GM12874 (cell line): Measurements from ENCODE around the gene RAPGEF1.

ENCODE experiments used
- CTCF ChIP-seq: IDR thresholded peaks from 2 replicates; pipeline ENCODE4 v1.5.1; 2011; ENCODE audit warnings: low read depth, mild to moderate bottlenecking, control low read depth, low read length, moderate library complexity; ENCODE audit not compliant: insufficient read depth

Gene RAPGEF1

GRCh38 chr9:131717719-131718460 is 22.0 kb downstream of the RAPGEF1 start:
- TF ChIP-seq CTCF, result no peak

GRCh38 chr9:131715906-131716305 is 24.0 kb downstream of the RAPGEF1 start:
- no peak for TF ChIP-seq CTCF

GRCh38 chr9:131714821-131715220 is 25.1 kb downstream of the RAPGEF1 start:
- no peak for TF ChIP-seq CTCF

GRCh38 chr9:131714161-131714646 is 25.7 kb downstream of the RAPGEF1 start:
- no peak for TF ChIP-seq CTCF

GRCh38 chr9:131713016-131713415 is 26.9 kb downstream of the RAPGEF1 start:
- TF ChIP-seq CTCF, result no peak

- TF ChIP-seq CTCF, result no peak
These were observed 27.6 kb downstream of the RAPGEF1 start for GRCh38 chr9:131712151-131712716.

GRCh38 chr9:131709771-131710431 is 30.0 kb downstream of the RAPGEF1 start:
- TF ChIP-seq CTCF, result no peak
